HG03457 (cell line): ENCODE data around the gene DLG2.

Source experiments
- ATAC-seq: cut with Tn5 transposase; IDR thresholded peaks from one replicate; pipeline ENCODE4 v1.9.1; 2021; ENCODE audit warnings: moderate number of reproducible peaks; ENCODE audit not compliant: unreplicated experiment

Gene DLG2

DNA sequence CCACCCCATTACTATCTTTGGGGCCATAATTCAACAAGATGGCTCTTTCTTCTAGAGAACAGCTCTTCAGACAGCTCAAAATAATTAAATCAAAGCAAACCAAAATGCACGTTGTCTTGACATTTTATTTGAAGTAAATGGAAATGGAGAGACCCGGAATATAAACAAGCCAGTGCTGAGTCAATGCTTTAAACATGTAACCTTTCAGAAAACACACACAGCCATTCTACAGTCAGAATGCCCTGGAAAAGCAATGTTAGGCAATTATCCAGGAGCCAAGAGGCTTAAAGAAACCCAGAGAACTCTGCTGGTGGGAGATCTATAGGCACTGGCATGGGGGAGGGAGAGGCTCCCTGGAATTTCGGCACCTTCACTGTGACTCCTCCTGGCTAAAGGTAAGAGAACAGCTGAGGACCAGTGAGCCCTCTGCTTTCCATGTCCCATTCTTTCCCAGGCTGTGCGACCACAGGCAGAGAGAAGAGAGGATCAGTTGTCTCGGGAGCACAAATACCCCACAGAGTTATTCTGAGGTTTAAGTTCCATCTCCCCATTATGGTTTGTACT, 2086.9 kb downstream of the DLG2 start:
- ATAC-seq: no peak

DNA sequence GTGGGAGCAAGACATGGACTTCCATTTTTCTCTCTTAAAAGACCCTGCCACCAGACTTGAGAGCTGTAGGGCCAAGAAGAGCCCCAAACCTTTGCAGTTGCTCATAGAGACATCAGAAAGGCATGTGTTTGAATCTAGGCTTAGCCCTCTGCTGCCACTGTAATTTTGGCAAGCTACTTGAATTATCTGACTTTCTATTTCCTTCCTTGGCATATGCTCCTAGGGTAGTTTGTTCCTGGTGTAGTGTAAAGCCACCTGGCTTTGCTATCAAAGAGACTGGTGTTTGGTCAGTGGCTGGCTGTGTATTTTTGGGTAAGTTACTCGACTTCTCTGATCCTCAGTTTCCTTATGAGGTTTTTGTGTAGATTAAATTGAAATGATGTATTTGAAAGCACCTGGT, 2088.9 kb downstream of the DLG2 start:
- ATAC-seq: no peak

DNA sequence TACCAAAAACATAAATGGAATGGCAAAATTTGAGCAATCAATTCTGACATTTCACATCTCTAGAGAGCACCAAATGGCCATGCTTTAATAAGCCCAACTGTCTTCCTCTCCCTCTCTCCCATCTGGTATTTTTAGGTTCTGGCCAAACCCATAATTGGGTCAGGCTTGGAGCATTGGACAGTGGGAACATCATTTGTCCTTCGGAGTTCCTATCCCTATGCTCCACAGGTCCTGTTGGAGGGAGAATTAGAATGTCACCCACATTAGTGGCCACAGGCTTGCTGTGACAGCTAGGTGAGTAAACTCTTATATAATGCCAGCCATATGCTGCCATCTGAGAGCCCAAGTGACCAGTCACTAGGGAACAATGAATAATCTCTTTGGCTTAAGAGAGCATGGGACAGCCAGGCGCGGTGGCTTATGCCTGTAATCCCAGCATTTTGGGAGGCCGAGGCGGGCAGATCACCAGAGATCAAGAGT, 2090.0 kb downstream of the DLG2 start:
- ATAC-seq: no peak

DNA sequence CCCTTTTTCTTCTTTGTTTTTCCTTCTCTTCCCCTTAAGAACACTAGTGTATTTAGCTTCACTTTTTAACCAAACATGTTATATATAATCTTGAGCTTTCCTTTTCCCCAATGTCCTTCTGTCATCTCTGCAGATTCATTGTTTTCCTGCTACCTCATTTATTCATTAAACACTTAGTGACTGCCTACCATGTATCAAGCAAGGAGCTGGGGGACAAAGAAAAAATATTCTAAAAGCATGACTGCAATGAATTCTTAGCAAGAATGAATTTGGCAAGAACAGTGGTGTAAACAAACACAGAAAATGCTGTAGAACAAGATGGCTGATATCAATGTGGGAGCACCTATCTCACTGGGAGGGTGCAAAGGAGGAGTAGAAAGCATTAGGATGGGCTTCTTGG, 2094.0 kb downstream of the DLG2 start:
- no peak for ATAC-seq

DNA sequence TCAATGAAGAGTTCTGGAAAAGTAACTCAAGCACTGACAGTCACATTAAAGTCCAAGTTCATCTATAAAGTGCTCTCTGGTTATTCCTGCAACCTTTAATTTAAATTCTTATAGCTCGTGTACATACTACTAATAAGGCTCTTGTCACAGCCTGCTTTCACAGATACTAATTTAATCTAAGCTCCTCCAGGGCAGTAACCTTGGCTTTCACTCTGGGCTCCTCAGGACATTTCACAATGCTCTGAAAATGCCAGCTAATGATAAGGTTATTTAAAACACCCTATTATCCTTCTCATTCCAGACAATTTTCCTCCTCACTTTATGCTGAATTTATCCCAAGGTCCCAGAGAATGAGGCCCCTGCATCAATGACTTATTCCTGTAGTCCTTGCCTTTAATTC, 2098.3 kb downstream of the DLG2 start:
- ATAC-seq: no peak

DNA sequence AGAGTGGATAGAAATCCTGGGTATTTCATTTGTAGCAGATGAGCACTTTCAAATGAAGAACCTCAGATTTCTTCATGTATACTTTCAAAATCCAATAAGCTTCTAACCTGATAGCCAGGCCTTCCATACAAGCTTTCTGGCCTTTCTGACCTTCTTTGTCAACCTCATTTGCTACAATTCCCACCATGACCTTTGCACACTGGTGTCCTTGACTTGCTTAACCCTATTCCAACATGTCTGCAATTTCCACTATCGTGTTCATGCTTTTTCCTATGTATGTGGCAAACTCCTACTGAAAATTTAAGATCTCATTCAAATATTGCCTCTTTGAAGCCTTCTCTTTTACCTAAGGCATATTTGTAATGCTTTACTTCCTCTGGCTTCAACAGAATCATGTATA, 2098.9 kb downstream of the DLG2 start:
- no peak for ATAC-seq

DNA sequence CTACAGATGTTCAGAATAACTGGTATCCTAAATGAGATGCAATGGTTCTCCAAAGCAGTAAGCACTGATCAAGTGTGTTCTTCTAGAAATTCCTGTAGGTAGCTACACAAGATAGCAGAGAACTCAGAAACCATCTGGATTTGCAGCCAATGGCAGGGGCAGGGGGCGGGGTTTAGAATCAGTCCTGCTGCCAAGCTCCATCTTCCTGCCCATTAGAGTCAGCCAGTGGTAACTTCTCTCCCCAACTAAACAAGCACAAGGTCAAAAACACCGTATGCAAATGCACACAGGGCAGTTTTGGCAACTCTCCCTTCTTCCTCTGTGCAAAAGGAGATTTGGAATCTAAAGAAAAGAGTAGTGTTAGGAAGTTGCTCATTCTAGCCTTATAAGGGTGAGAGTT, 2103.5 kb downstream of the DLG2 start:
- ATAC-seq: no peak

DNA sequence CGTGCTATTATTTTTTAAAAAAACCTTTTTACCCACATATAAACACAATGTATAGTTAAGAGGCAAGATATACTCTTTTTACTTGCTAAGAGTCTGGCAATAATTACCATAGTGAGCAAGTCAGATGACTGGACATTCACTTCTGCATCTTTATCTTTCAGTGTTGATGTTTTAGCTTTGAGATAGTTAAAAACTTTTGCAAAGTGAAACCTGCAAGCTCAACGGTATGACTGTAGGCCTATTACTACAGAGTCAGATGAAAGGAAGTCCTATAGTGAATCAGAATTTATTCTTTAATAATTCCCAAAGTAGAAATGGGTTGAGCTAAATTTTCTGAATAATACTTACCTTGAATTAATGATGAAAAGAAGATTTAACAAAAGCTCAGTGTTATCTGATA, 2104.2 kb downstream of the DLG2 start:
- no peak for ATAC-seq

DNA sequence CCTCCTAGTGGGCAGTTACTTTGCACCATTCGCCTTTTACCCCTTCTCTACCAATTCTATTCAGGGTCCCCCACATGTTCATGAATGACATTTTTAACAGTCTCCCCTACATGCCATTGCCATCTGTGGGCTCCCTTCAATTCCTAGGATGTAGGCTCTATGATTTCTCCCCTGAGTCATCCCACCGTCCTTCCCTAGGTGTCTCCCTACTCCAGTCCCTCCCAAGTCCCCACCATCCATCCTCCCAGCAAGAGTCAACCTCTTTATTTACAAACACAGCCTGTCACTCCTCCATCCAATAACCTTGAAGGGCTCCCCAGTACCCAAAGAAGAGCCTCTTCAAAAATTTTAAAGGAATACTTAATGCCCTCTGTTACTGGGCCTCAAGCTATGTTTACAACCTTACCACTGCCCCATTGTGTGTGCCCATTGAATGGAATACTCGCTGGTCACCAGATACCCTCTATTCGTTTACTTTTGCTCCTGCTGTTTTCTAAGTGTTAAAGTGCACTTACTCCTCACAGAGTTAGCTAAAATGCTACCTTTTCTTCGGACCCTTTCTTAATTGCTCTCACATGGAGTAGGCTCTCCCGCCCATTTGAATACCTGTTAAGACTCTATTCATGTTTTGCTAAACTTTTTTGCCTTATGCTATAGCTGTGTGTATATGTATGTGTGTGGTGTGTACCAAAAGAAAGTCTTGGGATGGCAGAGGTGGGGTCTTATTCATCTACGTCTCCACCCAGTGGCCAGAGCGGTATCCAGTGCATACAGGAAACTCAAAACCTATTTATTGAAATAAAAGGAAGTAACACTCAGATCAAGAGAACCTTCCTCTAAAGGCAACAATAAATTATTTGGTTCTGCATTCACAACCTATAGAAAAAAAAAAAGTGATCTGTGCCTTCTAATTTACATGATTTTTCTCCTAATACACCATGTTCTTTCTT, 2105.2 kb downstream of the DLG2 start:
- ATAC-seq: no peak

DNA sequence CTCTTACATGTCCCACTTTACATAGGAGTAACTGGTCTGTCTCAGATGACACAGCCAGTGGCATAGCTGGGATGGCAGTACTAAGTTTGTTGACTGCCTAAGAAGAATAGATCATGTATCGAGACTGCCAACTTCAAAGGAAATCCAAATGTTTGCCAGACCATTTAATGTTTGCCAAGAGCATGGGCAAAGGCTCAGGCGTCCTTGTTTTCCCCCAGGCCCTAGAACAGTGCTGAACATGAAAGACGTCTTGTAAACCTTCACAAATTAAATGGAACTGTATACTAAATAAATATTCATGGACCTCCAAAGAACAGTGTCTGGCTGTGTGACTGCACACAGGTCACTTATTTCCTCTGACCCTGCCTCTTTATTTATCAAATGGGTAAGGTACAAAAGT, 2106.3 kb downstream of the DLG2 start:
- ATAC-seq: no peak

DNA sequence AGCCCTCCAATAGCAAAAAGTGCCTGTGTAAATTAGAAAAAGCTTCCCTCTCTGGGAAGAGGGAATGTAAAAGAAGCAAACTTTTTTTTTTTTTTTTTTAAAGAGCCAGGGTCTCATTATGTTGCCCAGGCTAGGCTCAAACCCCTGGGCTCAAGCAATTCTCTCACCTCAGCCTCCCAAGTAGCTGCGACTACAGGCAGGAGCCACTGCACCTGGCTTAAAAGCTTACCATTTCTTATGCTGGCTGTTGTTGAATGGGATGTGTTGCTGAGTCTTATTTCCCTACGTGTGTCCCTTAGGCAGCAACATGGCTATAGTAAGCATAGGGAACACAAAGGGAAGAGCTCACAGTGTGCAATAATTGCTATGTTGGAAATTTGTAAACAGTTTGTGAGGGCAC, 2115.5 kb downstream of the DLG2 start:
- ATAC-seq: no peak

DNA sequence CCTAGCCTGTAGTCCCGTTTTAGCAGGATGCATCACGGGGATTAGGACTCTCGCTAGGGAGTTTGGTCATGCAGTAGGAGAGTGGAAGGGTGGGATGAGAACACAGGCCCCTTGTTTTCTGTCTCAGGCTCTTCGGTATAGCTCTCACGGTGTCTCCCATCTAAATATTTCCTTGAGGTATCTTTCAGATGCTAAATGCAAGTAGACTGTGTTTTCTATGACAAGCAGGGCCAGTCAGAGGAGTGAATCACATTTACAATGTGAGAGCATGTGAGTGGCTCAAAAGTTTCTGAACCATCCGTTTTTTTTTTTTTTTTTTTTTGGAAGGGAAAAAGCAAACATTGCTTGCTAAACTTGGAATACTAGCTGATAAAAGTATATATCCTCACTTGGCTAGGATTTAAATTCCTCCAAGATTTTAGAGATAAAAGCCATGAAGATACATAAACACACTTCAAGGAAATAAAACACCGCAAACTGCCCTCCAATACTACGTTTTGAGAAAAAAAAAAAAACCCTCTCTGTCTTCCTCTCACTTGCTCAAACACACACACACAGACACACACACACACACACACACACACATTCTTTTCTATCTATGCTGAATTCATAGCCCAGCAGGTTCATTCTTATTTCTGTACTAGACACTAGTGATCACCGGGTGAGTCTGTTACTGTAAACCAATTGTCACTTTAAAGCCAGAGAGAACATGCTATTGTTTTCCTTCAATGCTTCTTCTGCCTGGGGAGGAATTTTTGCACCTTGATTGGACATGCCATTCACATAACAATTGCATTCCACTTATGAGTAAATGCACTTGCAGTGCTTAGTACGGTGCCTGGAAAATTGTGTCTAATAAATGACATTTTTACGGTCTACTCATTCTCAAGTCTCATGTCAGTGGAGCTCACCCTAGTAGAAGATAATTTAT, 2116.3 kb downstream of the DLG2 start:
- no peak for ATAC-seq

DNA sequence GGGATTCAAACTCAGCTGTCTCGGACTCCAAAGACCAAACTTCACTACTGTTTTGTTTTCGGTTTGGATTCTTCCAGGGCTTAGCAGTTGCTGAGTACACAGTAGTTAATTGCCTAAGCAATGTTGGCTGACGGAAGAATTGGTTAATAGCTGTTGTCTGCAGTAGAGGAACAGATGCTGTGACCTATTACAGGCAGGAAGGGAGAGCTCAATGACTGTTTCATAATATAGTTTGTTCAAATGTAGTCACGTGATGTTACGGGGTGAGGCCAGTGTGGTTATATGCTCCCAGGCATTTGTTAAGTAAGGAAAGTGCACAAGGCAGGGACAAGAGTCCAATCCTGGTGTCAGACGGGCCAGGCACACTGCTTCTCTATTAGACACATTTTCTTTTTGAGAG, 2118.3 kb downstream of the DLG2 start:
- no peak for ATAC-seq

DNA sequence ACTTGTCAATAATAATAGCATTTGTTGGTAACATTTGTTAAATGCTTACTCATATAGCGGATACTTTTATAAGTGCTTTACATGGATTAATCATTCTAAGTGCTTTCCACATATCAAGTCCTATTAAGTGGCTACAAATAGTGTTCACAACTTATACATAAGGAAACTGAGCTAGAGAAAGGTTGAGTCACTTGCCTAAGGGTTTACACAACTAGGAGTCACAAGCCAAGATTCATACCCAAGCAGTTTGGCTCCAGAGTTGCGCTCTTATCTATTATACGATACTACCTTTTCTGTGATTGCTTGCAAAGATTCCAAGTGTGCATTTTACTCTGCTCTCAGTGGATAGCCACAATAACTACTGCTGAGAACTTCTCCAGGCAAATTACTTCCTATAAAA, 2125.1 kb downstream of the DLG2 start:
- no peak for ATAC-seq

DNA sequence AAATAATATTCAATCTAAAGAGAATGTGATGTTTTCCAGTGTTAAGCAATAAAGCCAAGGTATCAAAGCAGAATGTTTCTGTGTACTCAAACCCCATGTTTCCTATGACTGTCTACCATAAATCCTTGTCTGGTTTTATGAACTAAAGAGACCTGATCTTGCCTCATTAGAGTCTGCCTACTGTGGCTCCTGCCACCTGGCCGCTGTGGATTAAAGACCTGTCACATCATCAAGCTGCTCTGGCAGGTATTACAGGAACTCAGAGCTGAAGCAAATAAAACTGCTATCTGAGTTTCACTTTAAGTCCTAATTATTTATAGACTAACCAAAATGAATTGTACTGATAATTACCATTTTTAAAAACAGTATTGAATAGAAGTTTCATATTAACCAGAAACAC, 2133.2 kb downstream of the DLG2 start:
- no peak for ATAC-seq

DNA sequence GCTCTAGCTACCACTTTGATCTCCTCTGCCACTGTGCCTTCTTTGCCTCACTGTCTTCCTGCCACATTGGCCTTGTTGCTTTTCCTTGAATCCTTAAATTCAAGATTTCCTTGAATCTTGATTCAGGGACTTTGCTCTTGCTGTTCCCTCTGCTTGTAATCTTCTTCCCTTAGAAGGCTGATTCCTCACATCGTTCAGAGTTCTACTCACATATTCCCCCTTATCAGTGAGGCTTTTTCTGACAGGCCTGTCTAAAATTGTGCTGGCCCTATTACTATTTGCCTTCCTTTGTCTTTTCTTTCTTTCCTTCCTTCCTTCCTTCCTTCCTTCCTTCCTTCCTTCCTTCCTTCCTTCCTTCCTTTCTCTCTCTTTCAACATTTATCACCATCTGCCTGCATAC, 2134.1 kb downstream of the DLG2 start:
- no peak for ATAC-seq

DNA sequence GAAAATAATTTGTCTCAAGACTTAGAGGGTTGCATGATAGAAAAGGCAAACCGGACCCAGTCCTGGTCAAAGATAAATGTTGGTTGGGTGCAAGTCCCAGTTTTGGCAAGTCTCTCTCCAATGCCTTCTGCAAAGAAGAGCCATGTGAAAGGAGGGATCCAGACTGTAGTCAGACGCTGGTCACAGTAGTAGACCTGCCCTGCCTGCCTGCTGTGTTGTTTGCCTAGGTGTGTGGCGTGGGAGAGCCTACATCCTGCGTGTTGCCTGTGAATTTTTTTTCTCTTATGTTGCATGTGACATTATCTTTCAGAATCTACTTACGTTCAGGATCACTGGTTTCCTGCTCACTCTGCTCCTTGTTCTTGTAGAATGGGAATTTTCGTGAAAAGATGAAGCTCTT, 2143.3 kb downstream of the DLG2 start:
- no peak for ATAC-seq

DNA sequence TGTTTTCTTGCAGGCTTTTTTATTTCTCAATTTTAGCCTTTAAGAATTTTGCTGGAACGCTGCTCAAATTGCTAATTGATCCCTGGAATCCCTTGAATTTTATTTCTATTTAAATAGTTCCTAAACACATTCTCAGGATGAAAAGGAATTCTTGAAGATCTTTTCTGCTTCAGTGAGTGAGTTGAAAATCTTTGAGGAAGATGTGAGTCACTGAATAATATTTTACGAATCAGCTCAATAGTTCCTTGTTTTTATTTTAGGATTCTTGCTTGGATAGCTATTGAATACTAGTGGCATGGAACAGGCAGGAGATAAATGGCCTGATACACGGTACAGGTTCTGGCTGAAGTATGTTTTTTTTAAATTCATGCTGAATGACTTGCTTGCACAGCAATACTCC, 2146.3 kb downstream of the DLG2 start:
- no peak for ATAC-seq

DNA sequence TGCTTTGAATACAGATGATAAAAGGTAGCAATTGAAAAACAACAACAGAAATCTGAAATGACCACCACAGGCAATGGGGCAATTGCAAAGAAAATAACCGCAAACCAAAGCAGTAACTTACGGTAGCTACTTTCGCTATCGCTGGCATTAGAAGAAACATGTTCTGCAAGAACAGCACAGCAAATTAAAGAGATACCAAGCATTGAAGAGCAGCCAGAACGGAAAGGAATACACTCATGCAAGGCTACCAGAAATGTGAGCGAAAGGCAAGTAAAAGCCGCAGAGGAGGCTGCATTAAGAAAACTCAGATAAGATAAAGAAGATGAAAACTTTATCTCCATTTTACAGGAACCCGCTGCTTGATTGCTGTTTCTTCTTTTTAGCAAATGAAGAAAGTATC, 2146.9 kb downstream of the DLG2 start:
- no peak for ATAC-seq

DNA sequence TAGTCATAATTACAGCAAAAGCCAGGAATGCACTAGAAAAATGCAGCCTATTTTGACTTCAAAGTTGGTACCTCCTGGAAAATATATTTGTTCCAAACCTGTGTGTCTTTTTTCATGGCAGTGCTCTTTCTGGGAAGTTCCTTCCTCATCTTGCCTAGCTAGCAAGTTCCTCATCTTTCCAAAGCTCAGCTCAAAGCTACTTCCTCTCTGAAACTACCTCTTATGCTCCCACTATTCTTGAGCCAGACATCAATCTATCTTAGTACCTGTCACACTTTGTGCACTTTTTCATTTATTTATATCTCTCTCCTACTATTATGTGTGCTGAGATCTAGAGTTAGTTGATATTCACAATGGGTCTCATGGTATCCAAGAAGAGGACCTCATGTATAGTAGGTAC, 2149.4 kb downstream of the DLG2 start:
- ATAC-seq: no peak

DNA sequence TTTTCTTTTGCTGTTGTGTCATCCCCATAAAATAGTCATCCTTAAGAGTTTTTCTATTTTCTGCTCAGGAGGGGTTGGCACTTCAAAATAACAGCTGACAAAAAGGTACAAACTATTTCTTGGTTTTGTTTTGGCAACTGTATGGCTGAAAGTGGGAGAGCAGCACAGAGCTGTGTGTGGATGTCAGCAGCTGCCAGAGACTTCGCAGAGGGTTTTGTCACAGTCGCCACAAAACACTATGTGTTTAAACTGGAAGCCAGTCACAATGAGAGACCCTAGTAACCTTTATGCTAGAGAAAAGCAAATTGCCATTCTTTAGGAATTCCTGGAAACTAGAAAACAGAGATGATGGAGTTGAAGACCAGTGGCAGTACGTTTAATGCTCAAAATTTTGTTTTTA, 2151.4 kb downstream of the DLG2 start:
- no peak for ATAC-seq
